Measurements from ENCODE around the gene ZNF564. TPM values are rescaled to one million over a fixed set of nuclear protein-coding genes. Genes with fewer than 3 reads are reported as not detected.
"Not testable (repeated sequence)": the region's sequence is repeated elsewhere in the genome, so short reads cannot be mapped to it uniquely, and the experiment has no call there.

Gene ZNF564
- total RNA-seq, 1 donor from 2014 or later: 13.9 TPM

DNA sequence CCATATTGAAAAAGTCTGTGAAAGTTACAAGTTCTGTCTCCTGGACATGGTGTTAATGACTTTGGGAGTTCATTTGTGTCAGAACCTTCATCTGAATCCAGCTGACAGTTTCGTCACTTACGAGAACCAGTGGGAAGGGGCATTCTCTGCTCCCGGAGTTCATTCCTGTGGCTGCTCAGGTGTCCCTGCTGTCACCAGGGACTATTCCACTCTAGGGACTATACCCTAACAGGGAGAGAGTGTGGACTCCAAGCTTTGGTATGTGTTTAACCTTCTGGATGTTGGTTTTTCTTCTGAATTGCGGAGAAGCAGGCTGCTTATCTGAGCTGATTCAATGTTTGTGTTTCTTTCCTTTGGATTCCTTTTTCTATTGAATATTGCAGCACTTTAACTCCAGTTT, 54.2 kb downstream of the ZNF564 start:
- DNase-seq (ENCODE audit: low spot score): no peak

DNA sequence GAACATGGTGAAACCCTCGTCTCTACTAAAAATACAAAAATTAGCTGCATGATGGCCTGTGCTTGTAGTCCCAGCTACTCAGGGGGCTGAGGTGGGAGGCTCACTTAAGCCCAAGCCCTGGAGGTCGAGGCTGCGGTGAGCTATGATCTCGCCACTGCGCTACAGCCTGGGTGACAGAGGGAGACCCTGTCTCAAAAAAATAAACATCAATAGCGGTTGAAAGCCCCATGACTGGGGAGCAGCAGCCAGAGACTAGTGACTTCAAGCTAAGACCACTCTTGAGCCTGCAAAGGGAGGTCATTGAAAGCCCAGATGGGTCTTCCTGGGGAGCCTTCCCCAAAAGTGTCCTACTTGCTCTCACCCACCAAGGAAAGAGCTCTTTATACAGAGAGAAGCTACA, 54.8 kb downstream of the ZNF564 start:
- DNase-seq (ENCODE audit: low spot score): no peak

GRCh38 chr19:12495002-12495802, 56.1 kb downstream of the ZNF564 start:
- peak; percentile 96 for DNase-seq (ENCODE audit: low spot score)

GRCh38 chr19:12494260-12494860, 56.9 kb downstream of the ZNF564 start:
- no peak for DNase-seq (ENCODE audit: low spot score)

DNA sequence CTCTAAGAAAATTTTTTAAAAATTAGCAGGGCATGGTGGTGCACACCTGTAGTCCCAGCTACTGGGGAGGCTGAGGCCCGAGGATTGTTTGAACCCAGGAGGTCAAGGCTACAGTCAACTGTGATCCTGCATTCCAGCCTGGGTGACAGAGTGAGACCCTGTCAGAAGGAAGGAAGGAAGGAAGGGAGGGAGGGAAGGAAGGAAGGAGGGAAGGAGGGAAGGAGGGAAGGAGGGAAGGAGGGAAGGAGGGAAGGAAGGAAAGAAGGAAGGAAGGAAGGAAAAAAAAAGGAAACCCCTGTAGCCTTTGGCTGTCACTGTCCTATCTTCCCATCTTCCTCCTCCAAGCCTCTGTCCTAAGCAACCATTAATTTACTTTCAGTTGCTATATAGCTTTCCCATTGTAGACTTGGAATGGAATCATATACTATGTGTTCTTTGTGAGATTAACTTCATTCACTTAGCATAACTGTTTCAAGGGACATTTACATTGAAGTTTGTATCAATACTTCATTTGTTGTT, 65.0 kb downstream of the ZNF564 start:
- not testable (repeated sequence) for DNase-seq (ENCODE audit: low spot score)

DNA sequence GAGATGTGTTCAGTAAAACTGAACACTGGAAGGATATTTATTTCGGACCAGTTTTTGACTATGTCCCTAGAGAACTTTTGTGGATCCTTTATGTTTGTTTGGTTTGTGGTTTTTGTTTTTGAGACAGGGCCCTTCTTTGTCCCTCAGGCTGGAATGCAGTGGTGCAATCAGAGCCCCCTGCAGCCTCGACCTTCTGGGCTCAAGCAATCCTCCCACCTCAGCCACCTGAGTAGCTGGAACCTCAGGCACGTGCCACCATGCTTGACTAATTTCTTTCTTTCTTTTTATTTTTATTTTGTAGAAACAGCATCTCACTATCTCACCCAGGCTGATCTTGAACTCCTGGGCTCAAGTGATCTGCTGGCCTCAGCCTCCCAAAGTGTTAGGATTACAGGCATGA, 65.7 kb downstream of the ZNF564 start:
- DNase-seq (ENCODE audit: low spot score): no peak

GRCh38 chr19:12485052-12485416, 66.2 kb downstream of the ZNF564 start:
- no peak for DNase-seq (ENCODE audit: low spot score)

DNA sequence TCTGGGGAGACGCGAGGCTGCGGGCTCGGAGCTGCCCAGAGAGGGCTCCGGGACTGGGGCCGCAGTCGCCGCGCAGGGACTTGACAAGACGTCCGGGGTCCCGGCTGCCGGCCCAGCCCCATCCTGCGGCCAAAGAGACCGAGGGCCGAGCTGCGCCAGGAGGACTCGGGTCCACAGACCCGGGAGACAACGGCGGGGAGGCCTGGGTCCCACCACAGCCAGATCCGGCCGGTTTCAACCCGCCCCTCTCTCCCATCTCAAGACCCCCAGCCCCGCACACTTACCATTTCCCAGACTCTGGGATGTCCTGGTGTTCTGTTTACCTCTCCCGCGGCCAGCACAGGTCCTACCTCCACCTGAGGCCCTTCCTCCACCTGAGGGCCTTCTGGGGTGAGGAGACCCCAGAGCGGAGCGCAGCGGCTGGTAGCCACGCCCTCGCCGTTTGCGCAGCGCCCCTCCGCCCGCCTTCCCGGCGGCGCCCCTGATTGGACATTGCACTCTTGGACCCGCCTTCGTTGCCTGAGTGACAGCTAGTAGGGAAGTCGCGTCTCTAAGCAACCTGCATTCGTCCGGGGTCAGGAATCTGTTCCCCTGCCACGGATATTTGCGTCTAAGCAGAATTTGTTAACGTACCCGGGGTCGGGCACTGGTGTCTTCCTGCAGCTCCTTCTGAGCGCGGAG, 66.8 kb downstream of the ZNF564 start, which contains the start of gene ZNF709:
ZNF709 (minus strand) TSS at position 446 of the 681 bp plus-strand sequence; CDS start at position 287, 159 bp downstream.
- DNase-seq (ENCODE audit: low spot score): peak; percentile 94

DNA sequence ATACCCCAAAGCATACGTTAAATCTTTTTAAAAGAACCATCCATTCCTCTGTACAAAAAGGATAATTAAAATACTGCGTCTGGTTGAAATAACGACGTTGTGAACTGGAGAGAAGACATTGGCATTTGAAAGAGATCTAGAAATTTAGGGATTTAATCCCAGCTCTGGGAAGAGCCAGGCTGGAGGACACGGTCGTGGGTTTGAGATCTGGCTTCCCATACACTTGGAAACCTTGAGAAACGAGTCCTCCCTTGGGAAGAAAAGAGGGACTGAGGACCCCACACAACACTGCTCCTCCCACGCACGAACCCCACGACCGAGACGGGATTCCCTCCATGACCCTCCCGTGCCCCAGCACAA, 67.3 kb downstream of the ZNF564 start:
- no peak for DNase-seq (ENCODE audit: low spot score)

GRCh38 chr19:12482509-12482886, 68.8 kb downstream of the ZNF564 start:
- DNase-seq (ENCODE audit: low spot score): no peak

- DNase-seq (ENCODE audit: low spot score): no peak
Observed at GRCh38 chr19:12481781-12482508, 69.3 kb downstream of the ZNF564 start.

GRCh38 chr19:12478234-12478941, 72.9 kb downstream of the ZNF564 start:
- no peak for DNase-seq (ENCODE audit: low spot score)

Other genes with a start within 250 kb of the ZNF564 start
- 2.9 TPM for gene ZNF563, start 217.8 kb downstream of the ZNF564 start, total RNA-seq
- gene ZNF442, start 185.8 kb downstream of the ZNF564 start, total RNA-seq: 3.4 TPM
- gene ZNF799, start 150.2 kb downstream of the ZNF564 start, total RNA-seq: 9.7 TPM
- gene ZNF443, start 110.5 kb downstream of the ZNF564 start, total RNA-seq: 6.7 TPM
- 3.7 TPM for gene ZNF709, start 66.7 kb downstream of the ZNF564 start, total RNA-seq
- 15.6 TPM for gene ZNF490, start 59.3 kb upstream of the ZNF564 start, total RNA-seq
- 27.1 TPM for gene ZNF791, start 59.4 kb upstream of the ZNF564 start, total RNA-seq
- gene MAN2B1, start 115.3 kb upstream of the ZNF564 start, total RNA-seq: 104 TPM
- 14.5 TPM for gene WDR83, start 115.3 kb upstream of the ZNF564 start, total RNA-seq
- gene DHPS, start 130.4 kb upstream of the ZNF564 start, total RNA-seq: 89.0 TPM
- not detected for gene GNG14, start 136.5 kb upstream of the ZNF564 start, total RNA-seq
- gene FBXW9, start 145.1 kb upstream of the ZNF564 start, total RNA-seq: 8.9 TPM
- gene TNPO2, start 172.4 kb upstream of the ZNF564 start, total RNA-seq: 65.5 TPM
- gene TRIR, start 183.2 kb upstream of the ZNF564 start, total RNA-seq: 172 TPM
- gene GET3, start 186.0 kb upstream of the ZNF564 start, total RNA-seq: 64.8 TPM
- not detected for gene BEST2, start 200.3 kb upstream of the ZNF564 start, total RNA-seq
- gene HOOK2, start 224.1 kb upstream of the ZNF564 start, total RNA-seq: 128 TPM
- gene JUNB, start 240.0 kb upstream of the ZNF564 start, total RNA-seq: 119 TPM

Data from mucosa of gallbladder (tissue), 1 donor.